Stimulated activated CD8-positive, alpha-beta memory T cell treated with anti-CD3 and anti-CD28 coated beads, Interleukin-4, amount 100 ng/mL, for 24 hours (primary cell): ENCODE data around the gene CALML6.
"Not testable (repeated sequence)": the region's sequence is repeated elsewhere in the genome, so short reads cannot be mapped to it uniquely, and the experiment has no call there.

Experiments used
- DNase-seq: peaks from one replicate; pipeline ENCODE4 v3.0.0-alpha.2; 2020; ENCODE audit warnings: low read depth

CALML6 gene

GRCh38 chr1:1925437-1926345, 10.6 kb downstream of the CALML6 start:
- DNase-seq: no peak

- no peak for DNase-seq
These were observed 11.3 kb downstream of the CALML6 start for GRCh38 chr1:1926346-1926811.

DNA sequence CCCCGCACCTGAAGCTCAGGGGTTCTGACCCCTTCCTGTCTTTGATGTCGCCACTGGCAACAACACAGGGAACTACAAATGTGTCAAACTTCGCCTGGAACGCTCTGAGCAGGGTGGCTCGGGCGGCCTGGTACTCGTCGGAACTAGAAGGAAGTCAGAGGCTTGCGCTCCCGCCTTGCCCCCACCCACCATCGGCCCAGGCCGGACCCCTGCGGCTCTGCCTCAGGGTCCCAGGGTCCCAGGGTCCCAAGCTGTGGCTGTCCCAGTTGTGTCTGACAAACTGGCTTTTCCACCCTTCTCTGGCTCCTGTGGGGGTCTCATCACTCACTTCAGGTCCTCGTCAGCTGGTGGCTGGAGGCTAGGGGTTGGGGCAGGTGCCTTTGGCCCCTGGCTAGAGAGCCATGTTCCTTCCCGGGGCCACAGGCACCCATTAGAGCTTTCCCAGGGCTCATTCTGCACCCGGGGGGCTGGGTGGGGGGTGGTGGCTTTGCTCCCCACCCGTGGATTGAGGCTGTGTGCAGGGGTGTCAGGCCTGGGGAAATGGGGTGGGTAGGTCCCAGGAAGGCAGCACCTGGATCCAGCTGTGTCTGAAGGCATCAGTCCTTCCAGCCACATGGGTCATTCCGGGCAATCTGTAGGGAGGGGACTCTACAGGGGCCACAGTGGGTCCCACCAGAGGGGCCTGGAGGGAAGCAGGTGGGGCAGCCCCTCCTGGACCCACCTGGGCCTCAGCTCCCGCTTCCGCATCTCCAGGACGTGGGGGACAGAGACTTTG, 12.0 kb downstream of the CALML6 start:
- DNase-seq: no peak

DNA sequence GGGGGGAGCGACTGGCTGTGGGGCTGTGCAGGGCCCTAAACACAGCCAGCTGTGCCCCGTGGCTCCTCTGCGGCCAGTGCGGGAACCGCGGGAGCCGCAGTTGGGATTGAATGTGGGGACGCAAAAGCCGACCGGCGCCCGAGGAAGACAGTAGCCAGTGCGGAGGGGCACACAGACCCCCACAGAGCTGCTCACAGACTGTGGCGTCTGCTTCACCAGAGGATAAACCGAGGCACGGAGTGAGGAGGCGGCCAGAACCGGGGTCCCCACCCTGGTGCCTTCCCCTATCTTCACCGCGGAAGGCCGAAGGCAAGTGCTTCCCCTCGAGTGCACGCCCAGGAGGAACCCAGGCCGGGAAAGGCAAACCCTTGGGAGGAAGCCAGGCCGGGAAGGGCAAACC, 12.7 kb downstream of the CALML6 start:
- DNase-seq: no peak

GRCh38 chr1:1928231-1929101, 13.4 kb downstream of the CALML6 start:
- DNase-seq: no peak

DNA sequence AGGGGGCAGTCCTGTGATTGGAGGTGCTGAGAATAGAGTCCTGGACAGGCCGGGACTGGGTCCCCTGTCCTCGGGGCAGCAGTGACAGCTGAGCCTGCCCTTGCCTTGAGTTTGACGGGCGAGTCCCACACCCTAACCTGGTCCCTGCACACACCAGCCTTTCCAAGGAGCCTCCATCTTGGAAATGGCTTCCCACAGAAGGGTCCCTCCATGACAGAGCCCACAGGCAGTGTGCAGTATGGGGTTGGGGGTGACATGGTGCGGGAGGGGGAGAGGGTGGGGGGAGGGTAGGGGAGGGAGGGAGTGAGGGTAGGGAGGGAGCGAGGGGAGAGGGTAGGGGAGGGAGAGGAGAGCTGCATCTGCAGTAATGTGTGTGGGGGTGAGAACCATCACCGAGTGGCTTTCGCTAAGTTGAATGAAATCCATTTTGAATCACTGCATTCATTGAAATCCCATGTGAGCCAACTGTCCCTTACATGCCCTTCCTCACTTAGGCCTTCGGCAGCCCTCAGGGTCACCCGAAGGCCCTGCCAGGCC, 14.1 kb downstream of the CALML6 start:
- DNase-seq: no peak

GRCh38 chr1:1929639-1930545, 14.8 kb downstream of the CALML6 start:
- DNase-seq: no peak

- not testable (repeated sequence) for DNase-seq
These were observed 19.8 kb downstream of the CALML6 start for GRCh38 chr1:1934848-1935247.

- no peak for DNase-seq
These were observed 22.0 kb downstream of the CALML6 start for GRCh38 chr1:1937061-1937460.

- no peak for DNase-seq
These were observed 22.7 kb downstream of the CALML6 start for GRCh38 chr1:1937549-1938275.

DNA sequence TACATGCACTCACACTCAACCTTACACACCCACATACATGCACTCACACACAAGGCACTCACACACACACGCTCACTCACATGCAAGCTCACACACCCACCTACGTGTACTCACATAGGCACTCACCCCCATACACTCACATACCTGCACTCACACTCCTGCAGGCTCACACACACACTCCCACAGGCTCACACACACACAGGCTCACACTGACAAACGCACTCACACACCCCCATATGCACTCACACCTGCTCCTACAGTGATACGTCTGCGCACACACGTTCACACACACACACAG, 23.2 kb downstream of the CALML6 start:
- DNase-seq: no peak

GRCh38 chr1:1938613-1939295, 23.7 kb downstream of the CALML6 start:
- DNase-seq: no peak

DNA sequence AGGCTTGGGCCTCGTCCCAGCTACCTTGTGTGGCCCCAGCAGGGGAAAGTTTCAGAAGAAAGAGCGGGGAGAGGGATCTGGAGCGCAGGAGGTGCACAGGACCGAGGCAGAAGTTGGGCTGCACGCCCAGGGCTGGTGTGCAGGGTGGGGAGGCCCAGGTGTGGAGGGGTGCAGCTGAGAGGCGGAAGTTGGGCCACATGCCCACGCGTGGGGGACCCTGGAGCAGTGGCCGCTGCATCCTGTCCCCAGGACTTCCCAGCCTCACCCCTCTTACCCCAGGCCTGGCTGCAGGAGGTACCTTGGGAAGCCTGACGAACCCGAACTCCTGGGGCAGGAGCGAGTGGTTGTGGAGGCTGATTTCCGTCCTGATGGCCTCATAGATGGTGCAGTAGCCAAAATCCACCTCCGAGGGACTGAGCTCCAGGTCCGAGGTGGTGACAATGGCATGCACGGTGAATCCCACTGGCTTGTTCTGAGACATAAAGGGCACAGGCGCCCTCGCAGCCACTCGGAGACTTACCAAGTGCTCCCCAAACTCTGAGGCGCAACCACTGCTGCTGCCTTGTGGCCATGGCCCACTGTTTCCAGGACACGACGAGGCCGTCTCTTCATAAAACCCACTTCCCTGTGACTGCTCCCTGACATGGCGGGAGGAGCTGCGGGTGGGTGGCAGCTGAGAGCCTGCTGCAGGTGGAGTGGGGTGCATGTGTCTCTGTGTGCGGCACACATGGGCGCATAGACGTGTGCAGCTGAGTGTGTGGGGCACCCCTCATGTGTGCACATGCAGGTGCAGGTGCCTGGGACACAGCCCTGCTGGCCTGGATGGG, 24.4 kb downstream of the CALML6 start:
- DNase-seq: no peak

DNA sequence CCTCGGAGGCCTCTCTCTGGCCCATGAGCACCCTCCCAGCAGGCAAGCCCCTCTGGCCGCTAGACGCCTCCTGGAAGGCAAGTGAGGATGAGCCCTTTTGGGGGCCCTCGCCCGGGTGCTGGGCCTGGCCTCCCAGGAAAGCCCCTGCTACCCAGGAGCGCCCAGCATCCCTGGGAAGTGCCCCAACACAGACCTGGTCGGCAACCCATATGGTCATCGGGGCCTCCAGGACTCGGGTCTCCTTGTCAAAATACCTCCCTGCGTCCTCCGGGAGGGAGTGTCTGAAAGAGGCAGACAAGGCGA, 25.0 kb downstream of the CALML6 start:
- DNase-seq: no peak

GRCh38 chr1:1941211-1941841, 26.3 kb downstream of the CALML6 start:
- no peak for DNase-seq

- DNase-seq: no peak
These were observed 27.1 kb downstream of the CALML6 start for GRCh38 chr1:1941868-1942752.
